GM06990 (cell line): ENCODE results near the gene HMX1.

ENCODE experiments used
- DNase-seq: peaks from one replicate; pipeline ENCODE4 v3.0.0-alpha.2; 2011; ENCODE audit not compliant: insufficient read length; ENCODE audit errors: extremely low read depth
- H3K27me3 ChIP-seq: replicated peaks from 2 replicates; pipeline ENCODE4 v1.6.0; 2011; ENCODE audit warnings: low read length; ENCODE audit not compliant: control insufficient read depth, insufficient read depth
- H3K36me3 ChIP-seq: 2 replicates; pipeline ENCODE4 v1.5.1; 2011; ENCODE audit warnings: low read length; ENCODE audit not compliant: control insufficient read depth, insufficient read depth
- H3K4me3 ChIP-seq: replicated peaks from 2 replicates; pipeline ENCODE4 v1.5.1; 2011; ENCODE audit warnings: low read depth, mild to moderate bottlenecking, control low read depth, low read length
- TF ChIP-seq, protein P1 (sequence below): IDR thresholded peaks from 2 replicates; pipeline ENCODE4 v1.5.1; 2011; ENCODE audit warnings: low read length, control low read depth, mild to moderate bottlenecking, inconsistent platforms; ENCODE audit not compliant: insufficient read depth, poor library complexity, severe bottlenecking

HMX1 gene

DNA sequence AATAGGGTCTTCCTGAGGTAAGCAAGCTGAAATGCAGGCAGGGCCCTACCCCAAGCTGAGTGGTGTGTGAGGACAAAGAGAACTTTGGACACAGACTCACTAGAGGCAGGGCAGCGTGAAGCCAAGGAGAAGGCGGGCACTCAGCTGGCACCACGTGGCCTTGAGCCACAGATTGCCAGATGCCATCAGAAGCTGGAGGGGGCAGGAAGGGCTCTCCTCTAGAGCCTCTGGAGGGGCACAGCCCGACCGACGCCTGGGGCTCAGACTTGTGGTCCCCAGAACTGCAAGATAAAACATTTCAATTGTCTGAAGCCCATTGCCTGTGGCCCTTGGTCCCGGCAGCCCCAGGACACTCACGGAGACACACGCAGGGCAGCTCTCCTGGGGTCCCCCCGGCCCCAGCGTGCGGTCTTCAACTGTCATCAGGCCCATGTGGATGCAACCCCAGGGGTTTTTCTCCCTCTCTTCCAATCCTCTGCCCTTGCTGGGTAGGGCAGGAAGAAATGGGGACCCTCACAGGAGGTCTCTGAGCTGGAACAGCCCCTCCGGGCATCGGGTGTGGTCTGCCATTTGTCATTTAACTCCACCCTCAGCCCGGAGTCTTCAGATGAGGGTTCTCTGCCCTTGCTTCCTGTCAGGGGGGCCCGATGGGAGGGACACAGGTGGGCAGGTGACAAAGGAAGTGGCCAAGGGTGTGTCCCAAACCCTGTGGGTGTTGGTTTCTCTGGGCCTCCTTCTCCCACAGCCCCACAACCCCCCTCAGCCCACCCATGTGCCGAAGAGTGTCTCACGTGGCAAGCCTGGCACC, 22.2 kb downstream of the HMX1 start:
- H3K4me3 ChIP-seq, result no peak overlapping the region
- TF ChIP-seq, protein P1, sequence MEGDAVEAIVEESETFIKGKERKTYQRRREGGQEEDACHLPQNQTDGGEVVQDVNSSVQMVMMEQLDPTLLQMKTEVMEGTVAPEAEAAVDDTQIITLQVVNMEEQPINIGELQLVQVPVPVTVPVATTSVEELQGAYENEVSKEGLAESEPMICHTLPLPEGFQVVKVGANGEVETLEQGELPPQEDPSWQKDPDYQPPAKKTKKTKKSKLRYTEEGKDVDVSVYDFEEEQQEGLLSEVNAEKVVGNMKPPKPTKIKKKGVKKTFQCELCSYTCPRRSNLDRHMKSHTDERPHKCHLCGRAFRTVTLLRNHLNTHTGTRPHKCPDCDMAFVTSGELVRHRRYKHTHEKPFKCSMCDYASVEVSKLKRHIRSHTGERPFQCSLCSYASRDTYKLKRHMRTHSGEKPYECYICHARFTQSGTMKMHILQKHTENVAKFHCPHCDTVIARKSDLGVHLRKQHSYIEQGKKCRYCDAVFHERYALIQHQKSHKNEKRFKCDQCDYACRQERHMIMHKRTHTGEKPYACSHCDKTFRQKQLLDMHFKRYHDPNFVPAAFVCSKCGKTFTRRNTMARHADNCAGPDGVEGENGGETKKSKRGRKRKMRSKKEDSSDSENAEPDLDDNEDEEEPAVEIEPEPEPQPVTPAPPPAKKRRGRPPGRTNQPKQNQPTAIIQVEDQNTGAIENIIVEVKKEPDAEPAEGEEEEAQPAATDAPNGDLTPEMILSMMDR, result no peak
- H3K27me3 ChIP-seq, result no peaks in the 10 kb centered on the region
- no peak for DNase-seq
- H3K36me3 ChIP-seq, result no peaks in the 10 kb centered on the region

DNA sequence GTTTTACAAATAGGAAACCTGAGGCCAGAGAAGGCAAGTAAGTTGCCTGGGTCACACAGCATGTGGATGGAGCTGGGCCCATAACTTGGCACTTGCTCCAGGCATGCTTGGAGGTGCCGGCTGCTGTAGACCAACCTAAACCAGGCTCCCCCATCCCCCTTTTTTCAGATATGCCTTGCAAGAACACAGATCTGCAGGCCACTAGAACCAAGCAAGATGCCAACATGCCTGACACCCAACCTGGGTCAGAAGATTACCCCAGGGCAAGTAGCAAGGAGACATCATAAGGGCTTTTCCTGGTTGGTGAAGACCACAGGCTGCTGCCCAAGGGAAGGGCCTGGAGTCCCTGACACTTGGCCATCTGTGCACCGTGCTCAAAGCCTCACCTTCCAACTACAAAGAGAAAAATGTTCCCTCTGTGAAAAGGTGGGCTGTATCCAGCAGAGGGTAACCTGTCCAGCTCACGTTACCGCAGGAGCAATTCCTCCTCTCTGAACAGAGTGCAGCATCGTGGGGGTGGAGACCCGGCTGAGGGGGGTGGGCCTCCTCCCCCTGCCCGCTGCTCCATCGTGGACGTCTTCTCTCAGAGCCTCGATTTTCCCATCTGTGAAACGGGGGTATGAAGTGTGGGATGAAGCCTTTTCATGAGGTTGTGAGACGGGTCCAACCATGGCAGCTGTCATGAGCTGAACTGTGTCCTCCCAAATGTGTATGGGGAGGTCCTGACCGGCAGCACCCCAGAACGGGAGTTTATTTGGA, 23.0 kb downstream of the HMX1 start:
- H3K4me3 ChIP-seq, result no peak overlapping the region
- no peak for DNase-seq
- TF ChIP-seq, protein P1, result no peak
- H3K36me3 ChIP-seq, result no peaks in the 10 kb centered on the region
- H3K27me3 ChIP-seq, result no peaks in the 10 kb centered on the region

DNA sequence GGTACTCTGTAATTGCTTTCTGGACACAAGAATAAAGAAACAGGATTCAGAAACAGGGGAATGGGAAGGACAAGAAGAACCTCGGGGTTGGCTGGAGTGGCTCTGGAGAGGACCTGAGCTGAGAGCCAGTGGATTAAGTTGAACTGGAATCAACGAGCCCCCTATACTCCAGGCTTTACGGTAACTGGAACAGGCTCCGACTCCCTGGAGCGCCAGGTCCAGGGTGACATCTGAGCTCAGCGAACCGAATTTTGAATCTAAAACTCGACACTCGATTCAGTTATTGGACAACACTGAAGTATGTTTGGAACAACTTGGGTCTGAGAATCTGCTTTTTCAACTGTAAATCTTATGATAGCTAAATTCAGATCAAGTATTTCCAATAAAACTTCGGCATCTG, 23.9 kb downstream of the HMX1 start:
- H3K4me3 ChIP-seq, result no peak overlapping the region
- H3K27me3 ChIP-seq, result no peaks in the 10 kb centered on the region
- DNase-seq, result no peak
- TF ChIP-seq, protein P1, result no peak
- no peaks in the 10 kb centered on the region for H3K36me3 ChIP-seq

DNA sequence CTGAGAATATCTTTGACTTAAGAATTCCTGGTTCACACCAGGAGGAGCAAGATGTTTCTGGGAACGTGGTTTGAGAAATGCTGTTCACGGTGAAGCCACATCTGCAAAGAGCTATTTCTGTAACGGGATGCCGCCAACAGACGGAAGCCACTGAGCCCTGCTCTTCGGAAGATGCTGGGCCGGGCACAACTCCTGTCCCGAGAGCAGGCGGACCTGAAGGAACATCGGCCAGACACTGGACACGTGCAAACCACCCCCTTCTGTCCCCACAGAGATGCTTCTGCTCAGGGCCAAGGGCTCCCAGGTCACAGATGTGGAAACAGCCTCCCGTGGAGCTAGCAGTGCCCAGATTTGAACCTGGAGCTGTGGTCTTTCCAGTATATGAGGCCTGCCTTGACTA, 24.3 kb downstream of the HMX1 start:
- Histone ChIP-seq H3K4me3 (no peak overlapping the region), H3K36me3 (no peaks in the 10 kb centered on the region), H3K27me3 (no peaks in the 10 kb centered on the region)
- DNase-seq, result no peak
- TF ChIP-seq, protein P1, result no peak

DNA sequence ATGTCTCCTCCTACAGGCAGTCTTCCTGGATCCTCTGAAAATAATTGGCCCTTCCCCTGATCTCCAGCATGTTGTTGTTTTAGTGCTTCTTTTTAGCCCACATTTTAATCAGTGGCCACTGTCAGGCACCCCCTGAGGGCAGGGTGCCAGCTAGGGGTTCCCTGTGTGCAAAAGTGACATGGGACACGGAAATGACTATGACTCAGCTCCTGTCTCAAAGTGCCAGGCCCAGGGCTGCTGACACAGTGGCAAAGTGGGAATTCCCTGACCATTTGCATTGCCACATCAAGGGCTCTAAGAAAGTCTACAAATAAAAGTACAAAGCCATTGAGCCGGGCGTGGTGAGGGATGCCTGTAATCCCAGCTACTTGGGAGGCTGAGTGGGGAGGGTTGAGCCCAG, 24.8 kb downstream of the HMX1 start:
- TF ChIP-seq, protein P1, result no peak
- Histone ChIP-seq H3K4me3 (no peak overlapping the region), H3K36me3 (no peaks in the 10 kb centered on the region), H3K27me3 (no peaks in the 10 kb centered on the region)
- DNase-seq, result no peak
